ENCODE measurements around the gene LIN52. TPM values are rescaled to one million over a fixed set of nuclear protein-coding genes. Genes with fewer than 3 reads are reported as not detected.

Gene LIN52
- total and polyA plus RNA-seq, 4 donors, result 9.0 to 13.9 (median 9.9) TPM

DNA sequence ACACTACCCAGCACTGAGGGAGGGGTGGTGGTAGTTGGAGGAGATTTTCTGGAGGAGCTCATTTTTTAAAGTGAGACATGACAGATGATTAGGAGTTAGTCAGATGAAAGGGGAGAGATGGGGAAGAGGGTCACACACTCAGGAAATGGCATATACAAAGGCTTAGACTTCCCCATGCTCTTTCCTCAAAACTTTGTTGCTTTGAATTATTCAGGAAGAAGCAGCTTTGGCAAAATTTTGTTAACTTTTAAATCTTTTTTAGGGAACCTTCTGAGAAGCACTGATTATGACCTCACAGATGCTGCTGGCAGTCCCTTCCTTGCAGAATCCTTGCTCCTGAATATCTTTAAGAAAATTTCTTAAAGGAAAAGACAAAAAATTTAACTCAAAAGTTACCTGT is 20.3 kb upstream of the LIN52 start:
- Histone ChIP-seq H3K9me3 (ENCODE audit: control insufficient read depth, low read length) (no peaks in the 10 kb centered on the region), H3K27ac (ENCODE audit: low read depth in 1 of 2, low read length in 2 of 2) (no peak overlapping the region), H3K4me1 (ENCODE audit: control insufficient read depth in 1 of 2, insufficient read depth in 2 of 2, low read length in 2 of 2) (no peaks in the 10 kb centered on the region), H3K27me3 (ENCODE audit: control insufficient read depth in 1 of 2, insufficient read depth in 2 of 2, low read length in 1 of 2) (no peaks in the 10 kb centered on the region), H3K4me3 (ENCODE audit: low read length in 2 of 2) (no peak overlapping the region), H3K36me3 (ENCODE audit: control insufficient read depth in 1 of 2, insufficient read depth in 2 of 2, low read length in 1 of 2) (peaks cover 5 to 8% of the 10 kb centered on the region in 2 donors)
- no peak for ATAC-seq (ENCODE audit: low FRiP score)
- intact Hi-C loops (cut with DNase I), result no loop called here
- DNase-seq, result no peak

DNA sequence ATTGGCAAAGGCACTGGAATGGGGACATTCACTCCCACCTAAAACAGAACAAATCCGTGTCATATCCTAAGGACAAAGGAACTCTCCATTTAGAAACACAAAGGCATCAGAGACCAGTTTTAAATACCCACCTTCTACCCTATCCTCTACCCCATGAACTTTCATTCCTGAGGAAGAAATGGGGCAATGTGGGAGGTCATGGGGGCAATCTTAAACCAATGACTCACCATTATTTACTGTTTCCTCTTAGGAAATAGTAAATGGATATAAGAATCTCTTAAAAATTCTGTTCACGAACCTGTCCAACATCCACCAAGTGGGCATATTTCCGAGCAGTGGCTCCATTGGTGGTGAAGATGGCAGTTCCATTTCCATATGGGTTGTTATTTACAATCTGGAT is 19.9 kb upstream of the LIN52 start:
- Histone ChIP-seq H3K27ac (ENCODE audit: low read depth in 1 of 2, low read length in 2 of 2) (no peak overlapping the region), H3K4me1 (ENCODE audit: control insufficient read depth in 1 of 2, insufficient read depth in 2 of 2, low read length in 2 of 2) (no peaks in the 10 kb centered on the region), H3K4me3 (ENCODE audit: low read length in 2 of 2) (no peak overlapping the region), H3K27me3 (ENCODE audit: control insufficient read depth in 1 of 2, insufficient read depth in 2 of 2, low read length in 1 of 2) (no peaks in the 10 kb centered on the region), H3K36me3 (ENCODE audit: control insufficient read depth in 1 of 2, insufficient read depth in 2 of 2, low read length in 1 of 2) (peaks cover 5 to 8% of the 10 kb centered on the region in 2 donors), H3K9me3 (ENCODE audit: control insufficient read depth, low read length) (no peaks in the 10 kb centered on the region)
- ATAC-seq (ENCODE audit: low FRiP score) (no peak), DNase-seq (no peak)
- WGBS, 2 donors, result 90 to 92% methylated on average over 3 of the region's 3 CpGs
- intact Hi-C loops (cut with DNase I), result no loop called here

DNA sequence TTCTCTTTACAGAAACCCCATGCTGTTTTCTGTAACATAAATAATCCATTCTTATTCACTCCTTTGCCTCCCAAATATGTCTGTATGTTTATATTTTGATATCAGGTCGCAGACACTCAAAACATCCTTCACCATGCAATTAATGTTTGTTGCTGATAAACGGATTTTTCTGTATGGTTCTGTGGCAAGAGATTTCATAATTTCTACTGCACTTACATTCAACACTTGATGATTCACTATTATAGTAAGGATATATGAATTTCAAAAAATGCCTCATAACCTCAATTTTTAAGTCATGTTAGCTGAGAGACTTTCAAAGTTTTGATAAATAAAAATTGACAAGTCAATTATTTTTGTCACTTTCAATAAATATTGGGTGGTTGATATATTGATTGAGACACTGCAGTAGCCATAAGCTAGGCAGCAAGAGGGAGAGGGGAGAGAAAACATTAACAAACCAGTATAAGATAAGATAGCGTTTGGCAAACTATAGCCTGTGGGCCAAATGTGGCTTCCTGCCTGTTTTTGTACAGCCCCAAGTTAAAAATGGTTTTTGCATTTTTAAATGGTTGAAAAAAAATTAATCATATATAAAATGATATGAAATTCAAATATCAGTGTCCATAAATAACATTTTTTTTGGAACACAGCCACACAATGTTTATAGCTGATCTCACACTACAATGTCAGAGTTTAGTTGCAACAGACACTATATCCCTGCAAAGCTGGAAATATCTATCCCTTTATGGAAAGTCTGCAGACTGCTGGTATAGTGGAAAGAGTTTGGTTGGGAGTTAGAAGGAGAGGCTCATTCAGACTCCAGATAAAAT is 18.8 kb upstream of the LIN52 start:
- Histone ChIP-seq H3K9me3 (ENCODE audit: control insufficient read depth, low read length) (no peaks in the 10 kb centered on the region), H3K4me1 (ENCODE audit: control insufficient read depth in 1 of 2, insufficient read depth in 2 of 2, low read length in 2 of 2) (no peaks in the 10 kb centered on the region), H3K36me3 (ENCODE audit: control insufficient read depth in 1 of 2, insufficient read depth in 2 of 2, low read length in 1 of 2) (peaks cover 5 to 6% of the 10 kb centered on the region in 2 donors), H3K27ac (ENCODE audit: low read depth in 1 of 2, low read length in 2 of 2) (no peak overlapping the region), H3K4me3 (ENCODE audit: low read length in 2 of 2) (no peak overlapping the region), H3K27me3 (ENCODE audit: control insufficient read depth in 1 of 2, insufficient read depth in 2 of 2, low read length in 1 of 2) (no peaks in the 10 kb centered on the region)
- DNase-seq (no peak), ATAC-seq (ENCODE audit: low FRiP score) (no peak)
- intact Hi-C loops (cut with DNase I), result no loop called here
- 61 to 69% methylated on average over 3 of the region's 3 CpGs for WGBS, 2 donors

DNA sequence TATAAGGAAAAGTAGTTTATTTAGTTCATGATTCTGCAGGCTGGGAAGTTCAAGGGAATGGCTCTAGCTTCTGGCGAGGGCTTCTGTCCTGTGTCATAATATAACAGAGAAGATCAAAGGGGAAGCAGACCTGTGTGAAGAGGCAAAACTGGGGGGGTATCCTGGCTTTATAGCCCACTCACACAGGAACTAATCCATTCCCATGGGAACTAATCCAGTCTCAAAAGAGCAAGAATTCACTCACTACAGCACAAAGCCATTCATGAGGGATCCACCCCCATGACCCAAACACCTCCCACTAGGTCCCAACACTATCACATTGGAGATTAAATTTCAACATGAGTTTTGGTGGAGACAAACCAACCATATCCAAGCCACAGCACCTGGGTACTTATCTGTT is 7.4 kb upstream of the LIN52 start:
- WGBS, 2 donors, result 89 to 93% methylated on average over 1 of the region's 1 CpG
- ATAC-seq (ENCODE audit: low FRiP score) (no peak), DNase-seq (no peak)
- Histone ChIP-seq H3K36me3 (ENCODE audit: control insufficient read depth in 1 of 2, insufficient read depth in 2 of 2, low read length in 1 of 2) (no peaks in the 10 kb centered on the region), H3K27ac (ENCODE audit: low read depth in 1 of 2, low read length in 2 of 2) (no peak overlapping the region), H3K4me1 (ENCODE audit: control insufficient read depth in 1 of 2, insufficient read depth in 2 of 2, low read length in 2 of 2) (no peaks in the 10 kb centered on the region), H3K27me3 (ENCODE audit: control insufficient read depth in 1 of 2, insufficient read depth in 2 of 2, low read length in 1 of 2) (no peaks in the 10 kb centered on the region), H3K4me3 (ENCODE audit: low read length in 2 of 2) (no peak overlapping the region), H3K9me3 (ENCODE audit: control insufficient read depth, low read length) (no peaks in the 10 kb centered on the region)
- intact Hi-C loops (cut with DNase I), result no loop called here

DNA sequence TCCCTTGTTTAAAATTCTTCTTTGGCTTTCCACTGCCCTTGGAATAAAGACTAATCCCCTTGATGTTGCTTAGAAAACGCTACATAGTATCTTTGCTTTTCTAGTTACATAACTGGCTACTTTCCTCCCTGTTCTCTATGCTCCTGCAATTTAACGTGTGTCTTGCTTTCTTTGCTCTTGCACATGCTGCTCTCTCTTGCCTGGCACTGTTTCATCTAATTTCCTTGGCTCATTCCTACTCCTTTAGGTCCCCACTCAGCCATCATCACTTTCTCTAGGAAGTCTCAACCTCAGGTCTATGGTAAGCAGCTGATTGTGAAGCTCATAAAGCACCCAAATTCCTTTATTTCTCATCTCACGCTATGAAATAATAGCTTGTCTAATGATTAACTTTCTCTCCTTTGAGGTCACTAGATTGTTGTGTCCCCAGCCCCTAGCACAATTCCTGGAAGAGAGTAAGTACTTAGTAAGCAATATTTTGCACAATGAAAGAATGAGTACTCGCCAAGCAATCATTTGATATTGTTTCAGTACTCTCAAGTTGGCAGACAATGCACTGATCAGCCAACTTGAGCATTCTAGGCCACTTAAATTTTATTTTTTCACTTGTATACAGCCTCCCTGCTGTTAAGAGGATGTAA is 3.8 kb upstream of the LIN52 start:
- Histone ChIP-seq H3K27ac (ENCODE audit: low read depth in 1 of 2, low read length in 2 of 2) (no peak overlapping the region), H3K36me3 (ENCODE audit: control insufficient read depth in 1 of 2, insufficient read depth in 2 of 2, low read length in 1 of 2) (no peaks in the 10 kb centered on the region), H3K4me3 (ENCODE audit: low read length in 2 of 2) (no peak overlapping the region), H3K27me3 (ENCODE audit: control insufficient read depth in 1 of 2, insufficient read depth in 2 of 2, low read length in 1 of 2) (no peaks in the 10 kb centered on the region), H3K9me3 (ENCODE audit: control insufficient read depth, low read length) (no peaks in the 10 kb centered on the region), H3K4me1 (ENCODE audit: control insufficient read depth in 1 of 2, insufficient read depth in 2 of 2, low read length in 2 of 2) (no peaks in the 10 kb centered on the region)
- DNase-seq, result no peak
- ATAC-seq (ENCODE audit: low FRiP score), result no peak
- intact Hi-C loops (cut with DNase I), result no loop called here
- 65 to 69% methylated on average over 4 of the region's 4 CpGs for WGBS, 2 donors

DNA sequence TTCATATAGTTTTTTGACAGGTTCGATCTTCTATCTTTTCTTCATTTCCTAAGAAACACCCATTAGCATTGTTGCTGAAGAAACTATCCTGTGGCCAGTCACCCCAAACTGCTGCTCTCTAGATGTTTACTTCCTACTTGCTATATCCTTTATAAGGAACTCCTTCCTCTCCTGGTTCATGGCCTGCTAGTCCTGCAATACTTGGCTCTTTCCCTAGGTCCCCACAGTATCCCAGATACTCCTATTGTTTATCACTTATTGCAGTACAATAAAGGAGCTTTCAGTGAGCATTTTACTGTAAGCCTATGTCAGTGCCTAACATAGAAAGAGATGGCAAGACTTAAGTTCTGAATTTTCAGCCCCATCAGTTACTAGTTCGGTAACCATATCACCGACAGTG is 3.3 kb upstream of the LIN52 start:
- ATAC-seq (ENCODE audit: low FRiP score) (no peak), DNase-seq (no peak)
- no peaks in the 10 kb centered on the region for H3K9me3 ChIP-seq (ENCODE audit: control insufficient read depth, low read length)
- no peaks in the 10 kb centered on the region for H3K27me3 ChIP-seq (ENCODE audit: control insufficient read depth in 1 of 2, insufficient read depth in 2 of 2, low read length in 1 of 2)
- no peaks in the 10 kb centered on the region for H3K4me1 ChIP-seq (ENCODE audit: control insufficient read depth in 1 of 2, insufficient read depth in 2 of 2, low read length in 2 of 2)
- no peak overlapping the region for H3K4me3 ChIP-seq (ENCODE audit: low read length in 2 of 2)
- intact Hi-C loops (cut with DNase I), result no loop called here
- WGBS, 2 donors, result 94 to 96% methylated on average over 3 of the region's 3 CpGs
- H3K36me3 ChIP-seq (ENCODE audit: control insufficient read depth in 1 of 2, insufficient read depth in 2 of 2, low read length in 1 of 2), result no peaks in the 10 kb centered on the region
- no peak overlapping the region for H3K27ac ChIP-seq (ENCODE audit: low read depth in 1 of 2, low read length in 2 of 2)

DNA sequence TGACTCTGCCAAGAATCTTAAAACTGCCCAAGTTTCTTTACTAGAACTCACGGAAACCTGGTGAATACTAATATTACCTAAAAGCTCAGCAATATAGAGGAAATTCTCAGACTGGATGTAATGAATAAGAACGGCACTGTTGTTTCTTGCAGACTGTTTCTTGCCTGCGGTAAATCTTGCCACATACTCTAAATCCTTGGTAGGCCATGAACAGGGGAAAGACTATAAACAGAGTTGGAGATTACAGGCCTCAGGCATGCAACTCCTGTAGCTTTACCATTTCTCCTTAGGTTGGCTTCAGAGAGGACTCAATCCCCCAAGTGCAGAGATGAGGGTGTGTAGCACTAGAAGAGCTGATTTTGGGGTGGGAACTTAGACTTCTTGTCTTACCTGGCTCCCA is 1.6 kb upstream of the LIN52 start:
- 83 to 84% methylated on average over 3 of the region's 3 CpGs for WGBS, 2 donors
- peak overlapping the region; percentile 15 to 60 for H3K4me3 ChIP-seq (ENCODE audit: low read length in 2 of 2)
- intact Hi-C loops (cut with DNase I), result no loop called here

DNA sequence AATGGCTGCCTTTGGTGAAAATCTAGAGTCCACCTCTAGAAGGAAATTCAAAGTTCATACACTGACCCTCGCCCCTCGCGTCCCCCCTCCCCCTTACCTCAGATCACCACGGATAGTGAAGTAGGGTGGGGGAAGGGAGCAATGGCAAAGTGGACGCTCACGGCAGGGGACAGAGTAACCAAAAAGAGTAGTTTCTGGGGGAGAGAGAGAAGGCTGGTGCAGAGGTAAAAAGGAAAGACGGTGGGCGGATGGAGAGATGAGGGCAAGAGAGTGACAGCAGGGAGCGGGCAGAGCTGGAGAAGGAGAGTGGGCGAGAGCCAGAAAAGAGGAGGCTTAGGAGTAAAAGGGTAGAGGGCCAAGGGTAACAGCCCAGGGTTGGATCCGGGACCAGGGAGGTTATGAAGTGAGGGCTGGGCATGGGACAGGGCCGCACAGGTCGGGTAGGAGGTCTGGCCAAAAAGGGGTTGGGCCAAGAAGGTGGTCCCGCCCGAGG is 926 bp upstream of the LIN52 start:
- Histone ChIP-seq H3K4me1 (ENCODE audit: control insufficient read depth in 1 of 2, insufficient read depth in 2 of 2, low read length in 2 of 2) (no peaks in the 10 kb centered on the region), H3K9me3 (ENCODE audit: control insufficient read depth, low read length) (no peaks in the 10 kb centered on the region), H3K4me3 (ENCODE audit: low read length in 2 of 2) (peak overlapping the region; percentile 11 to 60), H3K27me3 (ENCODE audit: control insufficient read depth in 1 of 2, insufficient read depth in 2 of 2, low read length in 1 of 2) (no peaks in the 10 kb centered on the region), H3K27ac (ENCODE audit: low read depth in 1 of 2, low read length in 2 of 2) (peak overlapping the region; percentile 20 to 42), H3K36me3 (ENCODE audit: control insufficient read depth in 1 of 2, insufficient read depth in 2 of 2, low read length in 1 of 2) (no peaks in the 10 kb centered on the region)
- 0 to 1% methylated on average over 13 to 15 of the region's 15 CpGs for WGBS, 2 donors
- peak; percentile 52 for ATAC-seq (ENCODE audit: low FRiP score)
- no peak for DNase-seq
- intact Hi-C loops (cut with DNase I), result no loop called here

More for the DNA sequence above, 1.6 kb upstream of the LIN52 start:
- Histone ChIP-seq H3K4me1 (ENCODE audit: control insufficient read depth in 1 of 2, insufficient read depth in 2 of 2, low read length in 2 of 2) (no peaks in the 10 kb centered on the region), H3K9me3 (ENCODE audit: control insufficient read depth, low read length) (no peaks in the 10 kb centered on the region), H3K27me3 (ENCODE audit: control insufficient read depth in 1 of 2, insufficient read depth in 2 of 2, low read length in 1 of 2) (no peaks in the 10 kb centered on the region), H3K36me3 (ENCODE audit: control insufficient read depth in 1 of 2, insufficient read depth in 2 of 2, low read length in 1 of 2) (no peaks in the 10 kb centered on the region), H3K27ac (ENCODE audit: low read depth in 1 of 2, low read length in 2 of 2) (peak overlapping the region in 1 of 2 donors; percentile 39)
- ATAC-seq (ENCODE audit: low FRiP score), result no peak
- DNase-seq, result no peak
